NB4 (cell line): ENCODE measurements around the gene FIBCD1.

Experiments used
- DNase-seq: peaks from one replicate; pipeline ENCODE4 v3.0.0; 2010; ENCODE audit warnings: low read depth
- H3K4me3 ChIP-seq: one replicate; pipeline ENCODE4 v1.5.1; 2011; ENCODE audit warnings: mild to moderate bottlenecking, low read depth, low read length, moderate library complexity
- MAX ChIP-seq: IDR thresholded peaks from 2 replicates; pipeline ENCODE4 v1.6.1; 2011; ENCODE audit warnings: low read depth, low read length
- MYC ChIP-seq: IDR thresholded peaks from 2 replicates; pipeline ENCODE4 v1.6.1; 2011; ENCODE audit warnings: low read depth, low read length
- POLR2A ChIP-seq: IDR thresholded peaks from 2 replicates; pipeline ENCODE4 v1.6.1; 2011; ENCODE audit warnings: mild to moderate bottlenecking; ENCODE audit not compliant: insufficient read length; ENCODE audit errors: extremely low read depth
- TF ChIP-seq, protein P1 (sequence below): IDR thresholded peaks from one replicate; pipeline ENCODE4 v1.5.1; 2012; ENCODE audit warnings: low read depth, low read length

FIBCD1 gene

DNA sequence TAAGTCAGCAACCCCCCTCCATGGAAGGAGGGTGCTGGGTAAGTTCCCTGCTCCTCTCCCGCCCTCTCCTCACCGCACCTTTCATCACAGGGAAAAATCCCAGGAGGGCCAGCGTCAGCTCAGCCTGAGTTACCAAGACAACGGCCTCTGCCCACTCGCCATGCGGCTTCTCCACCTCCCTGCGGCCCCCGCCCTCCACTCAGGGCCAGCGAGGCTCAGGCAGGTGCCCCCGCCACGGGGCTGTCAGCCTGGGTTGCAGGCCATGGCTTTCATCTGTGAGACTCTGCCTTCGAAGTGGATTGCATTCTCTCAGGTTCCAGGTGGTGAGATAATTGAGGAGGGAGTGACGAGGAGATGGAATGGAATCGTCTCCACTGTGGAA is 42.7 kb upstream of the FIBCD1 start:
- DNase-seq, result peak; percentile 35
- H3K4me3 ChIP-seq, result no peak overlapping the region
- TF ChIP-seq POLR2A, result no peak
- no peak for TF ChIP-seq MAX
- TF ChIP-seq, protein P1, sequence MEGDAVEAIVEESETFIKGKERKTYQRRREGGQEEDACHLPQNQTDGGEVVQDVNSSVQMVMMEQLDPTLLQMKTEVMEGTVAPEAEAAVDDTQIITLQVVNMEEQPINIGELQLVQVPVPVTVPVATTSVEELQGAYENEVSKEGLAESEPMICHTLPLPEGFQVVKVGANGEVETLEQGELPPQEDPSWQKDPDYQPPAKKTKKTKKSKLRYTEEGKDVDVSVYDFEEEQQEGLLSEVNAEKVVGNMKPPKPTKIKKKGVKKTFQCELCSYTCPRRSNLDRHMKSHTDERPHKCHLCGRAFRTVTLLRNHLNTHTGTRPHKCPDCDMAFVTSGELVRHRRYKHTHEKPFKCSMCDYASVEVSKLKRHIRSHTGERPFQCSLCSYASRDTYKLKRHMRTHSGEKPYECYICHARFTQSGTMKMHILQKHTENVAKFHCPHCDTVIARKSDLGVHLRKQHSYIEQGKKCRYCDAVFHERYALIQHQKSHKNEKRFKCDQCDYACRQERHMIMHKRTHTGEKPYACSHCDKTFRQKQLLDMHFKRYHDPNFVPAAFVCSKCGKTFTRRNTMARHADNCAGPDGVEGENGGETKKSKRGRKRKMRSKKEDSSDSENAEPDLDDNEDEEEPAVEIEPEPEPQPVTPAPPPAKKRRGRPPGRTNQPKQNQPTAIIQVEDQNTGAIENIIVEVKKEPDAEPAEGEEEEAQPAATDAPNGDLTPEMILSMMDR, result no peak
- TF ChIP-seq MYC, result no peak

DNA sequence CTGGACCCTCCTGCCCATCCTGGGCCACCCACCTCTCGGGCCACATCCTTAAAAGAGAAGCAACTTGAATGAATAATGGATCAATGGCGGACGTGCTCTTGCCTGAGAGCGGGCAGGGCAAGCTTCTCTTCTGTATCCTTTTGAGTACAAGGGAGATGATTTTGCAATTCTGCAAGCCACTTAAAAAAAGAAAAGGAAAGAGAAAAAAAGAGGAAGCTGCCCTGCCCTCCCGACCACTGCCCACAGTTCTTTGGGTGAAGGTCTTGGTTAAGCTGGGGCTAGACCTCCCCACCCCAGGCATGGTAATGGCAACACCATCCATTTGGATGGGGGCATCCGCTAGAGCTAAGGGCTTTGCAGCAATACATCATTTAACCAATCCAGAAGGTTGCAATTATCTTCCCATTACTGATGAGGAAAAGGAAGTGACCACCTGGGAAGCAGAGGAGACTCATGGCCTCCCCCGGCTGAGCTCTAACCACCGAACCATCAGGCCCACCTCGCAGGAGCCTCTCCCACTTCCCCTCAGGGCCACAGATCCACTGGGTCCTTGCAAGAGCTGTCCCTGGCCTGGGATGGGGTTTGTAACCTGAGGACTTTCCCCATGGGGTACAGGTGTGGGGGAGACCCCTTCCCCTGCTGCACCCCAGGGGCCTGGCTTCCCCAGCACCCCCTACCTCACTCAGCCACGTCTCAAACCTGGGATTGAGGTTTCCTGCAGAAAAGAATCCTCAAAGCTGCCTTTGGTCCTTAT is 42.1 kb upstream of the FIBCD1 start:
- DNase-seq, result peak; percentile 89
- TF ChIP-seq MAX (no peak), POLR2A (no peak), MYC (no peak)
- TF ChIP-seq, protein P1, result no peak
- H3K4me3 ChIP-seq, result no peak overlapping the region

DNA sequence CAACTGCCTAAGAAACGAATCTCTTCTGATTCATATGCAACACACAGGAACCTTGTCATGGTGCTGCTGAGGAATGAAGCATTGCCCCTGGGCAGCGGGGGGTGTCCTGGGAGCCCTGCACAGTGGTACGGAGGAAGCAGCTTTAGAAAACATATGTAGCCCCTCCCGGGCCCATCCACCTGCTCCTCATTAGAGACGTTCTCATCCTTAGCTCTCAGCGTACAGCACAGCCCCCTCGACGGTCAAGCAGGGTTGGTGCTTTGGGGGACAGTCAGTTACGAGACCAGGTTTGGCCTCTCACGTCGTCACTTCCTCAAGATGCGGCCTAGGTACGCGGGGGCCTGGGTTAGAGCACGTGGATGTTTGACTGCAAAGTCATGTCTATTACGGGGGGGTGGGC is 41.5 kb upstream of the FIBCD1 start:
- no peak overlapping the region for H3K4me3 ChIP-seq
- no peak for TF ChIP-seq POLR2A
- TF ChIP-seq MAX, result no peak
- TF ChIP-seq, protein P1, result no peak
- TF ChIP-seq MYC, result no peak
- no peak for DNase-seq

DNA sequence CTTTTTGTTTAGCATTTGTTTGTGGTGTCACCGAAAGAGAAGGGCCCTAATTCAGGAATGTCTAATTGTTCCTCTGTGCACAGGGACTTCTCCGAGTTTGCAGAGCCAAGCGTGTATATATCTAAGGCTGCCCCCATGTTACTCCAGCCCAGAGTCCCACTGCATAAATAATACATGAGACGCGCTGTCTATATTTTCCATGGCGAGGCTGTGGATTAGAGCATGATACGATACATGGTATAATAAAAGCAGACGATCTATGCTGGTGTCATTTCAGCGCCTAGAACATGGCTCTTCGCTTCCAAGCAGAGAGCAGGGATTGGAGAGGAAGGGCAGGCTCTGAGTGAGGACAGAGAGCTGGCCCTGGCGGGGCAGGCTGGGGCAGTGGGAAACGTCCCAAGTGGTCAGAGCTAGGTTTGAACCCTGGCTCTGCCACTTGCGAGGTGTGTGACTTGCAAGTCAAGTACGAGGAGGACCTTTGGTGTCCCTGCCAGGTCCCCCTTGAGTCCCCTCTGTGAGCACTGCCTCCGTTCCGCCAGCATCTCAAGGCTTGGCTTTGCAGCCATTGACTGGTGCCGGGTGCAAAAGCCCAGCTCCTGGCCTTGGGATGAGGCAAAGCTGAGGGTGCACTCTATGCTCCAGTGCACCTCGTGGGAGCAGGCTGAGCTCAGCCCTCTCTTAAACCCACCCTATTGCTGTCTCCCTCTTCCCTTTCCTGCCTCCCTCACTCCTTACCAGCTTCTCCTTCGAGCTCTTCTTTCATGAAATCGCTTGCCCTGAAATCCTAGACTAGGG is 40.7 kb upstream of the FIBCD1 start:
- no peak overlapping the region for H3K4me3 ChIP-seq
- no peak for DNase-seq
- no peak for TF ChIP-seq MAX
- no peak for TF ChIP-seq POLR2A
- TF ChIP-seq, protein P1, result no peak
- TF ChIP-seq MYC, result no peak

GRCh38 chr9:130977811-130978221 is 38.8 kb upstream of the FIBCD1 start:
- no peak overlapping the region for H3K4me3 ChIP-seq
- no peak for DNase-seq
- TF ChIP-seq MYC, result no peak
- TF ChIP-seq POLR2A, result no peak
- no peak for TF ChIP-seq MAX
- TF ChIP-seq, protein P1, result no peak
